GM12878 (cell line): ENCODE data around the gene KMO.

Experiments used
- CBFB ChIP-seq: IDR thresholded peaks from 2 replicates; pipeline ENCODE4 v1.6.1; 2016; ENCODE audit warnings: antibody characterized with exemption, low read depth
- CEBPZ ChIP-seq: fragments of 150-350 bp; IDR thresholded peaks from 2 replicates; pipeline ENCODE4 v1.6.1; 2016; ENCODE audit warnings: low read depth, low read length
- CTCF ChIP-seq, 3 experiments: IDR thresholded peaks in 2 of 3; conservative IDR thresholded peaks in 1 of 3; 2 replicates each; pipeline ENCODE4 v1.5.1; 2011; ENCODE audit warnings: low read depth in 3 of 3, low read length in 3 of 3, mild to moderate bottlenecking in 3 of 3, control low read depth in 2 of 3, moderate library complexity in 2 of 3, inconsistent platforms in 1 of 3, mixed read lengths in 1 of 3; ENCODE audit not compliant: control insufficient read depth in 2 of 3, insufficient read depth in 1 of 3; ENCODE audit errors: extremely low read depth in 1 of 3
- CUX1 ChIP-seq: IDR thresholded peaks from 2 replicates; pipeline ENCODE4 v1.6.1; 2012; ENCODE audit warnings: improper control_type of control experiment, low read depth, low read length; ENCODE audit not compliant: insufficient replicate concordance
- NFIC ChIP-seq: IDR thresholded peaks from 2 replicates; pipeline ENCODE4 v1.6.1; 2012; ENCODE audit warnings: low read depth, mild to moderate bottlenecking, inconsistent platforms, low read length, moderate library complexity
- NR2C2 ChIP-seq: IDR thresholded peaks from 2 replicates; pipeline ENCODE4 v1.6.1; 2011; ENCODE audit warnings: borderline replicate concordance, low read depth; ENCODE audit not compliant: control insufficient read depth, insufficient read length
- SMC3 ChIP-seq: IDR thresholded peaks from 2 replicates; pipeline ENCODE4 v1.6.1; 2011; ENCODE audit warnings: low read length, improper control_type of control experiment, borderline replicate concordance
- SP1 ChIP-seq: IDR thresholded peaks from one replicate; pipeline ENCODE4 v1.6.1; 2011; ENCODE audit warnings: low read depth, low read length
- TCF7 ChIP-seq: IDR thresholded peaks from 2 replicates; pipeline ENCODE4 v1.6.1; 2014; ENCODE audit warnings: antibody characterized with exemption, borderline replicate concordance
- USF2 ChIP-seq: IDR thresholded peaks from 2 replicates; pipeline ENCODE4 v1.6.1; 2011; ENCODE audit warnings: low read depth, low read length, improper control_type of control experiment, borderline replicate concordance
- ZBTB11 ChIP-seq: fragments of 450-650 bp; formaldehyde crosslinking; IDR thresholded peaks from 2 replicates; pipeline ENCODE4 v1.5.0; 2022; ENCODE audit warnings: mild to moderate bottlenecking, missing genetic modification characterization
- ZNF274 ChIP-seq: IDR thresholded peaks from one replicate; pipeline ENCODE4 v1.8.0; 2011; ENCODE audit not compliant: insufficient read length, insufficient read depth
- ZNF687 ChIP-seq: fragments of 450-650 bp; IDR thresholded peaks from 2 replicates; pipeline ENCODE4 v1.6.1; 2017; ENCODE audit warnings: mild to moderate bottlenecking, moderate library complexity
- ZZZ3 ChIP-seq: IDR thresholded peaks from 2 replicates; pipeline ENCODE4 v1.6.1; 2011; ENCODE audit warnings: low read depth; ENCODE audit not compliant: control insufficient read depth, insufficient read length

GRCh38 chr1:241560849-241561187 lies 28.6 kb downstream of the KMO start:
- TF ChIP-seq ZBTB11 = no peak
- no peak for TF ChIP-seq SMC3
- no peak for TF ChIP-seq USF2
- no peak for TF ChIP-seq ZNF687
- no peak for TF ChIP-seq CTCF (IDR thresholded peaks at IDR 0.05 in 2 of 3, conservative IDR thresholded peaks at IDR 0.05 in 1 of 3; ENCODE audit: control insufficient read depth in 2 of 3, extremely low read depth in 1 of 3, insufficient read depth in 1 of 3, low read depth in 3 of 3, low read length in 3 of 3)
- no peak for TF ChIP-seq CUX1
- no peak for TF ChIP-seq SP1
- TF ChIP-seq CBFB = no peak
- TF ChIP-seq ZNF274 = no peak
- no peak for TF ChIP-seq ZZZ3
- no peak for TF ChIP-seq CEBPZ
- TF ChIP-seq NFIC = no peak
- TF ChIP-seq NR2C2 = no peak
- no peak for TF ChIP-seq TCF7
